Stimulated activated CD8-positive, alpha-beta memory T cell treated with anti-CD3 and anti-CD28 coated beads, Interleukin-15, amount 100 ng/mL, for 48 hours (primary cell): ENCODE data around the gene OR5A2.
"Not testable (repeated sequence)": the region's sequence is repeated elsewhere in the genome, so short reads cannot be mapped to it uniquely, and the experiment has no call there.

ENCODE experiments used
- DNase-seq, 2 donors: peaks; one replicate each; pipeline ENCODE4 v3.0.0-alpha.2; 2020; ENCODE audit warnings: low read depth in 2 of 2

OR5A2 gene, protein sequence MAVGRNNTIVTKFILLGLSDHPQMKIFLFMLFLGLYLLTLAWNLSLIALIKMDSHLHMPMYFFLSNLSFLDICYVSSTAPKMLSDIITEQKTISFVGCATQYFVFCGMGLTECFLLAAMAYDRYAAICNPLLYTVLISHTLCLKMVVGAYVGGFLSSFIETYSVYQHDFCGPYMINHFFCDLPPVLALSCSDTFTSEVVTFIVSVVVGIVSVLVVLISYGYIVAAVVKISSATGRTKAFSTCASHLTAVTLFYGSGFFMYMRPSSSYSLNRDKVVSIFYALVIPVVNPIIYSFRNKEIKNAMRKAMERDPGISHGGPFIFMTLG

GRCh38 chr11:59426361-59427067 lies at the start of gene OR5A2:
OR5A2 (minus strand) TSS chr11:59426413; CDS start chr11:59422953, 3,460 bp downstream.
- DNase-seq: no peak

GRCh38 chr11:59475176-59475575 lies 49.0 kb upstream of the OR5A2 start:
- no peak for DNase-seq

DNA sequence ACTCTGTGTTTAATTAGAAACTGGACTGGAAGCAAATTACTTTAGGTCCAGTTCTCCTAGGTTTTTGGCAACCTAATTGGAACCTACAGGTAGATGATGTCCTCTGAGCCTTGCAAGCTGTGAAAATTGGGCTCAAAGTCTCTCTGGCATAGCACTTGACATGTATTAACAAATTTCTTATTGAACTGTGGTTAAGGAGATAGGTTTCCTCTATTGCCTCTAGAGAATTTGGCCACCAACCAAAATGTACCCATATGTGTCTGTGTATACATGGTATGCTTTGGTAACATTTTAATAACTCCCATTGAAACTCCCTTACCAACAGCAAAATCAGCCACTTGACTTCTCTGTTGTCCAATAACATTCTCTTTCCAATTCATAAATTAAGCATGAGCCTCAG lies 46.8 kb upstream of the OR5A2 start, which contains the start of gene OR4D10:
Gene OR4D10 (plus strand): TSS at position 301 of the 400 bp plus-strand sequence. CDS start 4,115 bp downstream, outside the sequence.
- no peak for DNase-seq

DNA sequence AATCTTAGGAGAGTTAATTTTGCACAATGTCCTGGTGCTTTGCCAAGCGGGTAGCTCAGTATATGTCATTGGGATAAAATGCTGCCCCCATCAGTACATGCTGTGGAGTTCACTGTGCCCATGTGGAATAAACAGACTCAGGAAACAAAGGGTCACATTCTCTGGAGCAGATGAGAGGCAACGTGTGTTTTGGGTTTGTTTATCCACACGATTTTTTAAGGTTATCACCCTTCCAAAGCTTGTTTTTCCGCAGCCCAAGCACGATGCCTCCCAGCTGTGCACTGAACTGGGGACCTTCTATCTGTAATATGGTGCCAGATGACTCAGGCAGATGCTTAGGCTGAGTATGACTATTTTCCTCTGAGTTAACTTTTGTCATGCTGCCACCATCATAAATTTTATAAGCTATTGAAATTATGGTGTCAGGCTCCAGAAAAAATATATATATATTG lies 37.0 kb upstream of the OR5A2 start:
- DNase-seq: no peak

DNA sequence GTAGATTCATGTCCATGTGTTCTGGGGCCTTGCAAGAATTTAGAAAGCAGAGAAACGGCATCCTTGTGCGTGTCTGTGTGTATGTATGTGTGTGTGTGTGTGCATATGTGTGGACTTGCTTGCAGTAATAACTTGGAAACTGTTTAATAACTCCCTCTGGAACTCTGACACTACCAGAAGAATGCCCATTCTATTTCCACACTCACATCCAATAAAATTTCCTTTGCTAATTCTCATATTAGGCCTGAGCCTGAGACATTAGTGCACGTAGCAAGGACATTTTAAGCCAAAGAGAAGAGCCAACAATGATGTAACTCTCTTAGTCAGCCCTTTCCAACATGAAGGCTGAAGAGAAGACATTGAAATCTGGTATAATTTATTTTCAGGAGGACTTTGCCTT lies 33.7 kb upstream of the OR5A2 start:
- no peak for DNase-seq

GRCh38 chr11:59456661-59457060 lies 30.4 kb upstream of the OR5A2 start, which contains the start of gene OR4D6:
OR4D6 (plus strand) TSS chr11:59456961; CDS start chr11:59456961, 0 bp downstream.
- DNase-seq: no peak

DNA sequence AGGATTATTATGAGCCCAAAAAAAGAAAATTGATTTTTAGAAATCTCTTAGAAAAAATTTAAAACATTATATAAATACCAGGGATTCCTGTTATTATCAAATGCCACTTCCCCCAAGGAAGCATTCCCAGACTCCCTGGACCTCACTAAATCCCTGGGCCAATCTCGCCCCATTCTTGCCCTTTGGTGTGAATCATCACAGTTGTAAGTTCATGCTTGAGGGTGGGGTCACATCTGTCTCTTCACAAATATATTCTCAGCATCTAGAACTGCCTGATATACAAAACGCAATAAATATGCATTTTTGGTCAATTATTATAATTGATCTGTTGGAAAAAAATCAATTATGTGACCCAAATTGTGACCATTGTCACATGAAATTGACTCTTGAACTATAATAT lies 22.3 kb upstream of the OR5A2 start:
- no peak for DNase-seq

GRCh38 chr11:59445624-59446023 lies 19.4 kb upstream of the OR5A2 start:
- not testable (repeated sequence) for DNase-seq

- DNase-seq: no peak
Measured at GRCh38 chr11:59437770-59438169, 11.6 kb upstream of the OR5A2 start.

- DNase-seq: no peak
Measured at GRCh38 chr11:59436169-59436568, 10.0 kb upstream of the OR5A2 start, which contains the start of gene OR5A1. OR5A1 (plus strand) TSS chr11:59436469; CDS start chr11:59443169, 6,700 bp downstream.

GRCh38 chr11:59429924-59430516 lies 3.8 kb upstream of the OR5A2 start:
- DNase-seq: no peak

DNA sequence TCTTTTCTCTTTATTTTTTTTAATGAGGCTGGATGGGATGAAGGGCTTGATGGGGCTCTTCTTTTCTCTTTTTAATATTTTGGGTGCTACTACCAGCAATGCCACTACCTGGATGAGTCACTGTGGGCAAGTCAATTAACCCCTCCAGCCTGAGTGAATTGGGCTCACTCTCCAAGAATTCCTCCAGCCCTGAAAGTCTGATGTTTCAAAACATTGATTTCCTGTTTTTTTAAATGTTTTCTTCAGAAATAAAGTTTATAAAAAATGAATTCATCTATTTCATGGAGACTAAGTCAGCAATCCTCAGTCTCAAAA lies 812 bp upstream of the OR5A2 start:
- DNase-seq: no peak

DNA sequence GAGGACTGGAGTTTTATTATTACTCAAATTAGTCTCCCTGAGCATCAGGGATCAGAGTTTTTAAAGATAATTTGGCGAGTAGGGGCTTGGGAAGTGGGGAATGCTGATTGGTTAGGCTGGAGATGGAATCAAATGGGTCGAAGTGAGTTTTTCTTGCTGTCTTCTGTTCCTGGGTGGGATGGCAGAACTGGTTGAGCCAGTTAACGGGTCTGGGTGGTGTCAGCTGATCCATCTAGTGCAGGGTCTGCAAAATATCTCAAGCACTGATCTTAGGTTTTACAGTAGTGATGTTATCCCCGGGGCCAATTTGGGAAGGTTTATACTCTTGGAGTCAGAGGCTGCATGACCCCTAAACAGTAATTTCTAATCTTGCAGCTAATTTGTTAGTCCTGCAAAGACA lies 1.1 kb downstream of the OR5A2 start:
- no peak for DNase-seq

DNA sequence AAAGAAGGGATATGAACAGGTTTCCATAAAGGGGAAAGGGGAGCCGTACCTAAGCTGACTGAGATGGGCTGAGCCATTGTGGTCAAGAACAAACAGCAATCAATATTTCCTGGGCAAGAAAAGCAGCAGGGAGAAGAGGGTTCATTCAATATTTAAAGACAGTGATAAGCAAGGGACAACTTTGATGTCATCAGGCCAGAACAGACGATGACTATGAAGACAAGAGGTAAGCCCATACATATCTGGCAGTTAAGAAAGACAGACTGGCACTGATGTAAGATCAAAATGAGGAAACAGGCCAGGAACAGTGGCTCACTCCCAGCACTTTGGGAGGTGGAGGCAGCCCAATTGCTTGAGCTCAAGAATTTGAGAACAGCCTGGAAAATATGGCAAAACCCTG lies 2.4 kb downstream of the OR5A2 start:
- DNase-seq: no peak

- DNase-seq: no peak
Measured at GRCh38 chr11:59418156-59418555, 8.1 kb downstream of the OR5A2 start.

DNA sequence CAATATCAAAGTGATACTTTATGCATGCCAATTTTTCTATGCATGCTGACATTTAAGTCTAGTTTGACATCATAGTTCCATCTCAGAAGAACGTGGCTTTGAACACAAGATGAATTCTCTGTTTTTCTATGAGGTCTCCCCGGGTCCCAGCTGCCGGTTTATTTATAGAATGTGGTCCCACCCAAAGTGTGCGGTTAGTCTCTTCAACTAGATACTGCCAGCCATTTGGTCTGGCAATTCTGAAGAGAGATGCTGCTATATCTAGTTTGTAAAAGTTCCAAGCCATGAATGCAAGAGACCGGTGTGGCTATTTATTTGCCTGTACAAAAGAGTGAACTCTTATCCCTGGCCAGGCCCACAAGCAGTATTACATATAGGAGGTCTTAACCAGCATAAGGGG lies 9.2 kb downstream of the OR5A2 start:
- DNase-seq: no peak

- DNase-seq: no peak
Measured at GRCh38 chr11:59416613-59417012, 9.6 kb downstream of the OR5A2 start.

DNA sequence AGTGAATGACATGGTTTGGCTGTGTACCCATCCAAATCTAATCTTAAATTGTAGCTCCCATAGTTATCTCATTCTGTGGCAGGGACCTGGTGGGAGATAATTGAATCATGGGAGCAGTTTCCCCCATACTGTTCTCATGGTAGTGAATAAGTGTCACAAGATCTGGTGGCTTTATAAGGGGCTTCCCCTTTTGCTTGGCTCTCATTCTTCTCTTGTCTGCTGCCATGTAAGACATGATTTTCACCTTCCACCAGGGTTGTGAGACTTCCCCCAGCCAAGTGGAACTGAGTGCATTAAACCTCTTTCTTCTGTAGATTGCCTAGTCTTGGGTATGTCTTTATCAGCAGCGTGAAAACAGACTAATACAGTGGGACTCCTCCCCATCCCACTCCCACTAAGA lies 11.1 kb downstream of the OR5A2 start:
- no peak for DNase-seq

DNA sequence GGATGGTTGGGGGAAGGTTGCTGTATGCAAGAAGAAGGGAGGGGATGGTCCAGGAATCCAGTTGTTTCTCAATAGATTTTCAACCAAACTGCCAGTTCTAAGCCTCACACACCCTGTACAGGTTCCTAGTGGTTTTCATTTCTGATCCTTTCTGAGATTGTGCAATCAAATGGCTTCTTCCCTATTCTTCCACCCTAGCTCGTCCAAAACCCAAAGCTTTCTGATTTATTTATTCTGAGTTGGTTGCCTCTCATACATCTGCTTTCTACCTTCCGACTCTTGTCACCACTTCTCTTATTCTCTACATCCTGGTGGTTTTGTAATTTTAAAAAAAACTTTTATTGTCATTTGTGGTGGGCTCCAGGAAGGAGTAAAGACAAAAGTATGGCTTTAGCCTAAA lies 12.6 kb downstream of the OR5A2 start:
- DNase-seq: no peak

DNA sequence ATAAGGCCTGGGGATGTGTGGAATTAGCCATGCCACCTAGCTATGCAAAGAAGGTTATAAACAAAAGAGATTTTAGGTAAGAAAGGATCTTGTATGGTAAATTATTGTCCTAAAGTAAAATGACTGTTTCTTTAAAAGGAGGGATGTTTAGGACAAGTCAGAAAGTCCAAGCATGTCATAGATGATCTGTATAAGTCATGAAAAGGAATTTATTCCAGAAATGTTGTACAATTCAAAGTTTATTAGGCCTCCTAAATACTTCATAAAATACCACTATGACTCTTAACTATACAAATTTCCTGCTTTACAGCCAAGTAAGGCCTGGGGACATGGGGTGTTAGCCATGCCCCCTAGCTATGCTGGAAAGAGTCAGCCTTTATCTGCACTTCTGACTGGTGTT lies 22.7 kb downstream of the OR5A2 start:
- DNase-seq: no peak

DNA sequence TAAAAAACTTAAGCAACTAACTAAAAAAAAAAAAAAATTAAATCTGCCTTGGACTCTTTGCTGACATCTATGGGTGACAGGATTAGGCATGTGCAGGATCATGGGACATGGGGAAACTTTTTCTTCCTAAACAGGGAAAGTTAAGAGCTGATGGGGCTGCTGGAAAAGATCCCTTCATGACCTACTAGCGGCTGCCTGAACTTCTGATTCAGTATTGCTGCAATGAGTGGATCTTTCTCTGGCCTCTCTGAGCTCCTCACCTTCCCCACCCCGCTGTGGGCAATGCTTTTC lies 25.0 kb downstream of the OR5A2 start:
- no peak for DNase-seq

- DNase-seq: no peak
Measured at GRCh38 chr11:59400461-59401261, 25.6 kb downstream of the OR5A2 start.
